HG03521 (cell line): ENCODE results near the gene ACTR3.

Experiments
- ATAC-seq: cut with Tn5 transposase; IDR thresholded peaks from one replicate; pipeline ENCODE4 v1.9.1; 2021; ENCODE audit warnings: mild to moderate bottlenecking, moderate library complexity; ENCODE audit not compliant: unreplicated experiment

Gene ACTR3

DNA sequence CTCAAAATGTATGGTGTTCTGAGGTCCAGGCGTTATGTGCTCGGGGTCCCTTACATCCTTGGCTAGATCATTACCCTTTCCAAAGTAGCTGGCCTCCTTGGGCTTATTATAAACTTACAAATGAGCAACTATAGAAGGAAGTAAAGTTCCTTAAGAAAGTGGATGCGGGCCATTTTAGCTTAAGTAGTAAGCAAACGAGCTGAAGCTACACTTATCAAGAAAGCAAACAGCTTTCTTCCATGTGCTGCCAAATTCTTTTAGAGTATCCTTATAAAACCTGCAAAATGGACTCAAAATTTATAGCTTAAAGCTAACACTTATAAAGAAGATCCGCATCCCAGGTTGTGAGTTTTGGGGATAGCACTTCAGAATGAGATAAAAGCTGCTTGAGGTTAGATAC is 75.3 kb downstream of the ACTR3 start:
- ATAC-seq = no peak

DNA sequence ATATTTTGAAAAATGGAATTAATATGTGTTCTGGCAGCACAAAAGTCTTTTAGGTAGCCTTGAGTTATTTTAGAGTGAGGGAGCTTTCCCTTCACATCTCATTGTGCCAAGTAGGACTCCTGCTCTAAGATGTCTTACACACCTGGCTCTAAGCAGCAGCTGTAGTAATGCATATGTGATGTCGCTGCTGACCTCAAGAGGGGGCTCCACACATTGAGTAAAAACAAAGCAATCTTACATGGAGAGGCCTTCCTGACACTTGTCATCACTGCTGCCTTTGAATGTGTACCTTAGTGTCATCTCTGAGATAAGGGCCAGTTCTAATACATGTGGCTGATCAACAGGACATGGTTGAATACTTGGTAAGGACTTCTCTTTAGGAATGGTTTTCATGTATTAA is 75.8 kb downstream of the ACTR3 start:
- peak; percentile 82 for ATAC-seq

GRCh38 chr2:113966171-113966570 is 76.3 kb downstream of the ACTR3 start:
- ATAC-seq = no peak

- ATAC-seq = no peak
These were observed 76.9 kb downstream of the ACTR3 start for GRCh38 chr2:113966832-113967231.

DNA sequence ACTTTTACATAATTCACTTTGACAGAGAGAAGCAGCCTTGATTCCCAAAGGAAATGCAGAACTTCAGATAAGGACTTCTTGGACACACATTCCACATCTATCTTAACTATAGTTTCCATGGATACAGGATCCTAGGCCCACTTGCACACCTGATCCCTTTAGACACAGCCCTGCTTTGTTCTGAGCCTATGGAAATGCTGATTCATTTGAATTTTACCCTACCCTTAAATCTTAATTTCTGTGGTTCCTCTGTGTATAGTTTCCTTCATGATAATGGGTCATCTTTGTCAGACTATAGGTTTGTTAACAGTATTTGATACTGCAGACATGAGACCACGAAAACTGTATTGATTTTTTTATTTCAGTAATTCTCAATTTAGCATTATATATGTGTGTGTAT is 77.4 kb downstream of the ACTR3 start:
- no peak for ATAC-seq

DNA sequence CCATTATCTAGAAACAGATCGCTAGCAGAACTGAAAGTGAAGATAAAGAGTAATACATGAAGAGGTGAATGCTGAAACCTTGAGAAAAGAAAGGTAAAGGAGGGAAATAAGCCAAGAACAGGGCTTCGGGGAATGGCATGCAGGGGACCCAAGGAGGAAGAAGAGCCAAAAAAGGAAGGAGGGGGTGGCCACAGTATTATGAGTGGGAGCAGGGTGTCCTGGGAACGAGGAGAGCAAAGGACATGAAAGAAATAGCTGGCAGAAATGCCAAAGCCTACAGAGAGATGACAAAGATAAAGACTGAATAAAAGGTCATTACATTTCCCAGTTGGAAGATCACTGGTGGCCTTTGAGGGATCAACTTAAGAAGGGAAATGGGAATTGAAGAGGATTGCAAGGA is 82.9 kb downstream of the ACTR3 start:
- ATAC-seq = no peak

DNA sequence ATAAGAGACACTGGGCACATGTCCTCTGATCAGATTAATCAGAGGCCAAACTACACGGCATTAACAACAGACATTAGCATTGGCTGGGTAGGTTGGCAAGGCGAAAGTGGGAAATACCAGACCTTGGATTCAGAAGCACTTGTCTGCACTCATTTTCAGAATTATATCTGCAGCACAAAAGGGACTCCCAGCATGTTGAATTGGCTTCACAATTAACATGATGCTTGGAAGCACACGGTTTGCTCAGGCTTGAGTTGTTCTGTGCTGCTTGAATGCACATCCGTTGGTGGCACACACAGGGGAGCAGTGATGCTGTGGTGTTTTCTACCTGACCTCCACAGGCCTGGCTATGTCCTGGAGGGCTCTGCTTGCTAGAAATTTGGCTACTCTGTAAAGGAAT is 83.9 kb downstream of the ACTR3 start:
- no peak for ATAC-seq

GRCh38 chr2:113974727-113975126 is 84.8 kb downstream of the ACTR3 start:
- ATAC-seq = no peak

- ATAC-seq = no peak
These were observed 86.5 kb downstream of the ACTR3 start for GRCh38 chr2:113976277-113976928.

GRCh38 chr2:113977060-113977659 is 87.3 kb downstream of the ACTR3 start:
- ATAC-seq = no peak

GRCh38 chr2:113977660-113978523 is 88.0 kb downstream of the ACTR3 start:
- no peak for ATAC-seq

GRCh38 chr2:113978524-113979190 is 88.8 kb downstream of the ACTR3 start:
- ATAC-seq = no peak

- no peak for ATAC-seq
These were observed 89.6 kb downstream of the ACTR3 start for GRCh38 chr2:113979191-113980128.

DNA sequence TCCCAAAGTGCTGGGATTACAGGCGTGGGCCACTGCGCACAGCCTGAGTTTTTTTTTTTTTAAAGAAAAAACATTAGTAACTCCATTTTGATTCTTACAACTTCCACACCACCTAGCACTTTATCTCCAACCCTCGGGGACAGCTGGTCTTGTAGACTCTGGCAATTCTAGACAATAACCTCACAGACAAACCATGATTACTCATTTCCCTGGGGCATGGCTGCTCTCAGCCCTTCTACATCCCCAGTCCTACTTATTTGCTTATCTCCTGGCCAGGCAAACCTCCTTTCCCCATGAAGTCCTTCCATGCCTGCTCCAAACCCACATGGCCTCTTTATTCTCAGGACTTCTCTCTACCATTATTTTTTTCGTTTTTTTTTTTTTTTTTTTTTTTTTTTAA is 91.1 kb downstream of the ACTR3 start:
- no peak for ATAC-seq

DNA sequence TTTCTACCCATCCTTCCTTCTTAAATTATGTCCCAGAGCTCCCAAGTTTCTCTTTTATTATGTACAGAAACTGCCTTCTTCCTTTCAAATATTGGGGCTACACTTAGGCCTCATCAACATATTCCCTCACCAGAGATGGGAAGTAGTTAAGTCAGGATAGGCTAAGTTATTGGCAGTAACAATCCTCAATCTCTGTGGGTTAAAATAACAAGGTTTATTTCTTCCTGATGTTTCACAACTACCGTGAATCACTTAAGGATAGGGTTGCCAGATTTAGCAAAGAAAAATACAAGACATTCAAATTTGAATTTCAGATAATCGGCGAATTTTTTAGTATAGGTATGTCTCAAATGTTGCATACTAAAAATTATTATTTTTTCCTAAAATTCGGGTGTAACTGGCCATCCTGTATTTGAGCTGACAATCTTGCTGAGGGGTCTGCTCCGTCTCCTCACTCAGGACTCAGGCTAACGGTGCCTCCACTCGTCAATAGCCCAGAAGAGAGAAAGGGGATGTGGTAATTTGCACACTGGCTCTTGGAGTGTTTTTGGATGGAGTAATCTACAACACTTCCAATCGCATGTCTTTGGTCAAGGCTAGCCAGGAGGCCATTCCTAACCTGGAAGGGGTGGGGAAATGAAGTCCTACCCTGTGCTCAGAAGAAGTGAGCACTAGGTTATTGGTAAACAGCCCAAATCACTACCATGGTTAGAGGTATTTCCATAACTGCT is 91.7 kb downstream of the ACTR3 start:
- ATAC-seq = no peak

DNA sequence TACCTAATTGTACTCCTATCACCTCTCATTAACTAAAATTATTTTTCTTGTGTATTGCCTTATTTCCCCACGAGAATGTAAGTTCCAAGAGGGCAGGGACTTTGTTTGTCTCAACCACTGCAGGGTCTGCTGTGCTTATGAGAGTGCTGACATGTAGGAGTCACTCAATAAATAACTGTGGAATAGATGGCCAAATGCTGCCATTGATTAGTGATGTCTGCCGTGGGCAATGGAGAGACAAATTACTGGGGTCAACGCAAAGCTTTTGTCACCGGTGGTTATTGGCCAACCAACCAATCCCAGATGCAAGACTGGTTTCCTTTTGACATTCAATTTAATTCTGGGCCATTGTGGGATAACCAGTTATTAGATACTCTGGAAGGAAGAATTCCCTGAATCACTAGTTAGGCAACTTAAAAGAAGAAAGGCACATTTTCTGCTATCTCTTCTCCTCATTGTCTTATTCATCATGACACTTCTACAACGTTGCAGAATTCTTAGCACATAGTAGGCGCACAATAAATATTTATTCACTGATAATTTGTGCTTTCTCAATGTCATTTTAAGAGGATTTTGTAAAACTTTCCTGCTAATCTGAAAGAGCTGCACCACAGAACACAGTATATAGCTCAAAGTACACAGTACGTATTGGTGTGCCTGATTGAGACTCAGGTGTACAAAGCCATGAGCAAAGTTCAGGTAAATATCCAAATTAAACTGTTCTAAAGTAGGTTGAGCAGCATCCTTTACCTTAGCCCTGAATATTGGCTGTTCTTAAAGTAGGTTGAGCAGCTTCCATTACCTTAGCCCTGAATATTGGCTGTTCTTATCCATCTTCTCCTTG is 95.9 kb downstream of the ACTR3 start:
- ATAC-seq = no peak

DNA sequence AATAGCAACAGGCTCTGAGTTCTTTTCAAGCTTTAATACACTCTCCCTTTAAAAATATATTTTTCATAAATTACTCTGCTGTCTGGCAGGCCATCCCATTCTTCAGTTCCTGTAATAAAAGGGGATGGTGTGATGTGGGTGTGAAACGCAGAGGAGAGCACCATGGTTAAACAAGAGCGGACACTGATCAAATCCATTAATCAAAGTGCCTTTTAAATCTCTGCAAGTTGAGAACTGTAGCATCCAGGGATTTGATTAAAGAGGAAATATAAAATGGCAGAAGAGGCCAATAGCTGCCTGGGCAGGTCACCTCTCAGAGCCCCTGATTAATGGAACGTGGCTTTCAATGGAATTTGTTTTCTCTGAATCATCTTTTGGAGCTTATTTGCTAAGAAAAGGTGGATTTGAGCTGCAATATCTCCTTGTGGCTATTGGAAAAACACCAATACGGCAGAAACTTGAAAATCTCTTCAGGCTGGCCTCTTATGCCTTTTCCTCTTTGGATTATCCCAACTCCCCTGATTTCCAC is 96.9 kb downstream of the ACTR3 start:
- no peak for ATAC-seq

- no peak for ATAC-seq
These were observed 102.2 kb downstream of the ACTR3 start for GRCh38 chr2:113992090-113992489.
